Measurements from ENCODE around the gene PCDHGC4.

PCDHGC4 gene

DNA sequence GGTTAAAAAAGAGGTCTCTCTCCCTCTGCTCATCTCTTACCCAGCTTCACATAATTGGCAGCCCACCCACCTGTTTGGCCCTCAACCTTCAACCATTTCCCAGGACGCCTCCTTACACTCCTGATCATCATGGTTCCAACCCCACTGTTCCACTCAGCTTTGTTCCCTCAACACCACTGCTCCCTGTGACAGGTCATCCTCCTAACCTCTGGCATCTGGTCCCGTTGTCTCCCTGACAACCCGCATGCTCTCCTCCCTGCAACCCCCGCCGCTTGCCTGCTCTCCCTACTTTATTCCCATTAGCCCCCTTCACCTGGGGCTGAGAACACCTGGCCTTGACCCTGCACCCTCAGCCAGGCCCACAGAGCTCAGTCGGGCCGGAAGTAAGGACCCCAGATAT, 16.9 kb downstream of the PCDHGC4 start:
- no peak overlapping the region for H3K18ac ChIP-seq (ENCODE audit: low read depth in 1 of 2, low read length in 2 of 2)
- no peaks in the 10 kb centered on the region for H3K27me3 ChIP-seq (ENCODE audit: control insufficient read depth in 1 of 2, insufficient read depth in 1 of 2, low read length in 2 of 2)

DNA sequence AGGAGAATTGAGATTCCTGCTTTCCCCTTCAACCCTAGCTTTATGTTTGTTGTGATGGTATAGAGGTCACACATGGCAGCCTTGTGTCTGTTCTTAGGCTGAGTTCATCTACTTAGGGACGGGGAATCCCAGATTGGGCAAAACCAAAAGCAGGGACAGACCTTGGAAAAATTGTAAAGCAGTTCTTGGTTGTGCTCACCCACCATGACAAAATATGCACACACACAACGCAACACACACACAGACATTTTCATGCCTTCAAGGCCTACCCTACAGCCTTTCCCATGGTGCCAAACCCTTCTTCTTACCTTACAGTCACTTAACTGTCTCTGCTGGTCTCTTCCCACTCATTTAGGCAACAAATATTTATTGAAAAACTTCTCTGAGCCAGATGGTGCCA, 18.9 kb downstream of the PCDHGC4 start:
- Histone ChIP-seq H3K36me3 (ENCODE audit: control insufficient read depth in 1 of 2, insufficient read depth in 2 of 2, low read depth in 1 of 2, low read length in 2 of 2) (peaks cover 32 to 73% of the 10 kb centered on the region in 2 experiments), H2BK5ac (ENCODE audit: low read depth, low read length, poor library complexity, severe bottlenecking) (no peak overlapping the region), H3K23ac (ENCODE audit: low read length in 2 of 2) (no peak overlapping the region), H2BK120ac (ENCODE audit: low read depth, low read length) (no peak overlapping the region), H3K4me3 (ENCODE audit: insufficient read depth in 1 of 2, low read depth in 1 of 2, low read length in 2 of 2) (no peak overlapping the region), H3K9ac (ENCODE audit: low read length) (no peak overlapping the region), H3K27ac (ENCODE audit: low read length, poor library complexity, severe bottlenecking) (no peak overlapping the region), H3K14ac (ENCODE audit: low read length in 2 of 2) (no peak overlapping the region), H3K18ac (ENCODE audit: low read depth in 1 of 2, low read length in 2 of 2) (no peak overlapping the region), H3K4me1 (ENCODE audit: control insufficient read depth, insufficient read depth, low read depth, low read length) (peaks cover 22% of the 10 kb centered on the region), H3K27me3 (ENCODE audit: control insufficient read depth in 1 of 2, insufficient read depth in 1 of 2, low read length in 2 of 2) (no peaks in the 10 kb centered on the region), H2BK12ac (ENCODE audit: low read length in 2 of 2) (no peak overlapping the region), H3K9me3 (ENCODE audit: control insufficient read depth, low read length) (no peaks in the 10 kb centered on the region), H3K79me1 (replicated peaks; ENCODE audit: low read length, poor library complexity, severe bottlenecking) (peaks cover 40% of the 10 kb centered on the region), H4K8ac (ENCODE audit: low read length) (no peak overlapping the region), H2AFZ (ENCODE audit: low read depth, low read length) (no peak overlapping the region), H3K4ac (ENCODE audit: low read depth in 1 of 2, low read length in 2 of 2) (no peak overlapping the region), H4K91ac (ENCODE audit: low read length) (no peak overlapping the region), H2BK15ac (ENCODE audit: low read depth, poor library complexity, severe bottlenecking) (no peak overlapping the region), H3K4me2 (ENCODE audit: low read length, poor library complexity, severe bottlenecking) (no peak overlapping the region), H2AK5ac (ENCODE audit: low read length, severe bottlenecking) (no peak overlapping the region)
- no peak for DNase-seq
- WGBS, result 93% methylated on average over 2 of the region's 2 CpGs

More for the DNA sequence above, 16.9 kb downstream of the PCDHGC4 start:
- Histone ChIP-seq H3K9ac (ENCODE audit: low read length) (no peak overlapping the region), H3K9me3 (ENCODE audit: control insufficient read depth, low read length) (no peaks in the 10 kb centered on the region), H2BK120ac (ENCODE audit: low read depth, low read length) (no peak overlapping the region), H3K4me3 (ENCODE audit: insufficient read depth in 1 of 2, low read depth in 1 of 2, low read length in 2 of 2) (no peak overlapping the region), H2BK15ac (ENCODE audit: low read depth, poor library complexity, severe bottlenecking) (no peak overlapping the region), H2AK5ac (ENCODE audit: low read length, severe bottlenecking) (no peak overlapping the region), H3K36me3 (ENCODE audit: control insufficient read depth in 1 of 2, insufficient read depth in 2 of 2, low read depth in 1 of 2, low read length in 2 of 2) (peaks cover 40 to 84% of the 10 kb centered on the region in 2 experiments), H3K14ac (ENCODE audit: low read length in 2 of 2) (no peak overlapping the region), H3K4me2 (ENCODE audit: low read length, poor library complexity, severe bottlenecking) (no peak overlapping the region), H3K4me1 (ENCODE audit: control insufficient read depth, insufficient read depth, low read depth, low read length) (peaks cover 13% of the 10 kb centered on the region), H3K23ac (ENCODE audit: low read length in 2 of 2) (no peak overlapping the region), H2BK12ac (ENCODE audit: low read length in 2 of 2) (no peak overlapping the region), H4K8ac (ENCODE audit: low read length) (no peak overlapping the region), H3K79me1 (replicated peaks; ENCODE audit: low read length, poor library complexity, severe bottlenecking) (peaks cover 47% of the 10 kb centered on the region), H2BK5ac (ENCODE audit: low read depth, low read length, poor library complexity, severe bottlenecking) (no peak overlapping the region), H3K27ac (ENCODE audit: low read length, poor library complexity, severe bottlenecking) (no peak overlapping the region), H4K91ac (ENCODE audit: low read length) (no peak overlapping the region), H3K4ac (ENCODE audit: low read depth in 1 of 2, low read length in 2 of 2) (no peak overlapping the region), H2AFZ (ENCODE audit: low read depth, low read length) (no peak overlapping the region)
- 77% methylated on average over 5 of the region's 7 CpGs for WGBS
- DNase-seq, result no peak

DNA sequence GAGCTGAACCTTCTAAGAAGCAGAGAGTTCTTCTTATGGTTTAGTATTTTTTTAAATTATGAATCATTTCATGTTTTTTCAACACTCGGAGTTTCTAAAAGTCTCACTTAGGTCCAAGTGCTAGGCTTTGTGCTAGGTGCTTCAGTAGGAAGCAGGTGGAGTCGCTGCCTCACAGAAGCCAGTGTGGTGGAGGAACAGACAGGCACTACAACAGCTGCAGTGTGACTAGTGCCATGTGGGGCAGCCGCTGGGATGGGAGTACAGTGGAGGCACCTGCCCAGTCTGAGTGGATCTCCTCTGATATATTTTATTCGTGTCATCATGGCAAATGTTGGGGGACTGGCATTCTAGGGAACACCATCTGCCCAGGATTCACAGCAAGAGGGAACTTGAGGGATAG, 19.4 kb downstream of the PCDHGC4 start:
- H4K91ac ChIP-seq (ENCODE audit: low read length), result no peak overlapping the region
- H3K18ac ChIP-seq (ENCODE audit: low read depth in 1 of 2, low read length in 2 of 2), result no peak overlapping the region
- H2BK5ac ChIP-seq (ENCODE audit: low read depth, low read length, poor library complexity, severe bottlenecking), result no peak overlapping the region
- no peak for DNase-seq
- H3K4me3 ChIP-seq (ENCODE audit: insufficient read depth in 1 of 2, low read depth in 1 of 2, low read length in 2 of 2), result no peak overlapping the region
- H2BK120ac ChIP-seq (ENCODE audit: low read depth, low read length), result no peak overlapping the region
- over 99% methylated on average over 4 of the region's 4 CpGs for WGBS
- no peaks in the 10 kb centered on the region for H3K27me3 ChIP-seq (ENCODE audit: control insufficient read depth in 1 of 2, insufficient read depth in 1 of 2, low read length in 2 of 2)
- peaks cover 23% of the 10 kb centered on the region for H3K4me1 ChIP-seq (ENCODE audit: control insufficient read depth, insufficient read depth, low read depth, low read length)
- no peak overlapping the region for H2BK12ac ChIP-seq (ENCODE audit: low read length in 2 of 2)
- no peak overlapping the region for H3K4me2 ChIP-seq (ENCODE audit: low read length, poor library complexity, severe bottlenecking)
- H3K9me3 ChIP-seq (ENCODE audit: control insufficient read depth, low read length), result no peaks in the 10 kb centered on the region
- H3K27ac ChIP-seq (ENCODE audit: low read length, poor library complexity, severe bottlenecking), result no peak overlapping the region
- no peak overlapping the region for H3K4ac ChIP-seq (ENCODE audit: low read depth in 1 of 2, low read length in 2 of 2)
- no peak overlapping the region for H3K14ac ChIP-seq (ENCODE audit: low read length in 2 of 2)
- no peak overlapping the region for H2AFZ ChIP-seq (ENCODE audit: low read depth, low read length)
- no peak overlapping the region for H2BK15ac ChIP-seq (ENCODE audit: low read depth, poor library complexity, severe bottlenecking)
- peaks cover 37% of the 10 kb centered on the region for H3K79me1 ChIP-seq (replicated peaks; ENCODE audit: low read length, poor library complexity, severe bottlenecking)
- H4K8ac ChIP-seq (ENCODE audit: low read length), result no peak overlapping the region
- peaks cover 30 to 70% of the 10 kb centered on the region in 2 experiments for H3K36me3 ChIP-seq (ENCODE audit: control insufficient read depth in 1 of 2, insufficient read depth in 2 of 2, low read depth in 1 of 2, low read length in 2 of 2)
- no peak overlapping the region for H3K9ac ChIP-seq (ENCODE audit: low read length)
- H3K23ac ChIP-seq (ENCODE audit: low read length in 2 of 2), result no peak overlapping the region
- no peak overlapping the region for H2AK5ac ChIP-seq (ENCODE audit: low read length, severe bottlenecking)

DNA sequence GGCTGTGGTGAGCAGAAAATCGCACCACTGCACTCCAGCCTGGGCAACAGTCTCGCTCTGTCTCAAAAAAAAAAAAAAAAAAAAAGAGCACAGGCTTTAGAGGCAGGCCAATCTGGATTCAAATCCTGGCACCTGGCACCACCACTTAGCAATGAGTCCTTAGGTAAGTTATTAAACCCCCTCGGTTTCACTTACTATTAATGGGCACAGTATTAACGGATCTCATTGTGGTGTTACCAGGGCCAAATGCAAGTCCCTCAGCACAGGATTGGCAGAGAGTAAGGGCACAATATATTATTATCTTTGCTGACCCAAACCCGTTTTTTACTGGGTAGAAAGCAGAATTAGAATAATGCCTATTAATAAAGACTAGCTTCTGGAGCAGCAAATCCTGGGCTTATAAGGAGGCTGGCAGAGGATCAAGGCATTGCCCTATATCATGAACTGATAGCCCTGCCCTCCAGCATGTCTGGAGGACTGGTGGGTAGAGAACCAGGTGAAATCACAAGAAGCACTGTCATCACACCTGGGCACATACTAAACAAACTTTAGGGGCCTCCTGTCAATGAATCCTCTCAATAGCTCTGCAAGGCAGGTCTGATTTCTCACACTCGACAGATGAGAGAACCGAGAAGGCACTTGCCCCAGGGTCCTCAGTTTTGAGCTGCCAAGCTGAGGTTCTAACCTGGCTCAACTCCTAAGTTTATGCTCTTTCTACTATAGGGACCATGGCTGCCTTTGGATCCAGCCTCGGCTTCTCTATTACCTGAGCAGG, 21.7 kb downstream of the PCDHGC4 start:
- H3K4me1 ChIP-seq (ENCODE audit: control insufficient read depth, insufficient read depth, low read depth, low read length), result peaks cover 35% of the 10 kb centered on the region
- H2BK120ac ChIP-seq (ENCODE audit: low read depth, low read length), result no peak overlapping the region
- H2BK5ac ChIP-seq (ENCODE audit: low read depth, low read length, poor library complexity, severe bottlenecking), result no peak overlapping the region
- no peak overlapping the region for H3K14ac ChIP-seq (ENCODE audit: low read length in 2 of 2)
- 90% methylated on average over 8 of the region's 8 CpGs for WGBS
- H2AK5ac ChIP-seq (ENCODE audit: low read length, severe bottlenecking), result peak overlapping the region; percentile 84
- no peak overlapping the region for H3K23ac ChIP-seq (ENCODE audit: low read length in 2 of 2)
- peak overlapping the region; percentile 13 to 15 for H3K4ac ChIP-seq (ENCODE audit: low read depth in 1 of 2, low read length in 2 of 2)
- no peak overlapping the region for H2AFZ ChIP-seq (ENCODE audit: low read depth, low read length)
- peaks cover 49 to 73% of the 10 kb centered on the region in 2 experiments for H3K36me3 ChIP-seq (ENCODE audit: control insufficient read depth in 1 of 2, insufficient read depth in 2 of 2, low read depth in 1 of 2, low read length in 2 of 2)
- H2BK12ac ChIP-seq (ENCODE audit: low read length in 2 of 2), result no peak overlapping the region
- no peak overlapping the region for H3K4me2 ChIP-seq (ENCODE audit: low read length, poor library complexity, severe bottlenecking)
- H3K27me3 ChIP-seq (ENCODE audit: control insufficient read depth in 1 of 2, insufficient read depth in 1 of 2, low read length in 2 of 2), result no peaks in the 10 kb centered on the region
- no peak overlapping the region for H3K4me3 ChIP-seq (ENCODE audit: insufficient read depth in 1 of 2, low read depth in 1 of 2, low read length in 2 of 2)
- H3K18ac ChIP-seq (ENCODE audit: low read depth in 1 of 2, low read length in 2 of 2), result peak overlapping the region; percentile 24 to 34
- no peak overlapping the region for H4K91ac ChIP-seq (ENCODE audit: low read length)
- H2BK15ac ChIP-seq (ENCODE audit: low read depth, poor library complexity, severe bottlenecking), result no peak overlapping the region
- no peak overlapping the region for H4K8ac ChIP-seq (ENCODE audit: low read length)
- DNase-seq, result no peak
- H3K79me1 ChIP-seq (replicated peaks; ENCODE audit: low read length, poor library complexity, severe bottlenecking), result peaks cover 37% of the 10 kb centered on the region
- no peaks in the 10 kb centered on the region for H3K9me3 ChIP-seq (ENCODE audit: control insufficient read depth, low read length)
- H3K27ac ChIP-seq (ENCODE audit: low read length, poor library complexity, severe bottlenecking), result peak overlapping the region; percentile 95
- H3K9ac ChIP-seq (ENCODE audit: low read length), result peak overlapping the region; percentile 89
